ENCODE results near the gene ATP6V1G3. TPM values are rescaled to one million over a fixed set of nuclear protein-coding genes. Genes with fewer than 3 reads are reported as not detected.
"Not testable (repeated sequence)": the region's sequence is repeated elsewhere in the genome, so short reads cannot be mapped to it uniquely, and the experiment has no call there.

Gene ATP6V1G3
- total RNA-seq, 1 donor from 2014 or later, result not detected

GRCh38 chr1:198545156-198545555, 4.7 kb upstream of the ATP6V1G3 start:
- intact Hi-C loops (cut with DNase I), result no loop called here
- no peak for ATAC-seq

GRCh38 chr1:198544265-198544664, 3.8 kb upstream of the ATP6V1G3 start:
- intact Hi-C loops (cut with DNase I), result no loop called here
- ATAC-seq (no peak), DNase-seq (ENCODE audit: missing footprints) (no peak)

More at GRCh38 chr1:198545156-198545555, 4.7 kb upstream of the ATP6V1G3 start:
- no peak for DNase-seq (ENCODE audit: missing footprints)

GRCh38 chr1:198543670-198544260, 3.3 kb upstream of the ATP6V1G3 start:
- ATAC-seq (no peak), DNase-seq (ENCODE audit: missing footprints) (no peak)
- intact Hi-C loops (cut with DNase I), result no loop called here

DNA sequence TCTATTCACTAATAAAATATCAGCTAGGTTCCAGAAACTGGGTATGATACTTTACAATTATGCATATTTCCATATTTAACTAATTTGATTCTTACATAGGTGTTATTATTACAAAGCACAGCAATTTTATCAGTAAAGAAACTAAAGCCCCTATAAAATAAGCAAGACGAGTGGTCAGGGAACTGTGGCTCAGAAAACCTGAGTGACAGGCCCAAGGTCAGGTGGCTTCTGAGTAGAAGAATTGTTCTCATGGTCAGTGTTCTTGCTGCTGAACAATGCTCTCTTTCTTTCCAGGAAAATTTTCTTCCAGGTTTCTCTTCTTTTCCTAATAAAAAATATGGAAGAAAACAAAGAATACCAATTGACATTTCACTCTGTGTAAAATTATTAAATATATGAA, 2.2 kb upstream of the ATP6V1G3 start:
- intact Hi-C loops (cut with DNase I), result no loop called here
- ATAC-seq (no peak), DNase-seq (ENCODE audit: missing footprints) (no peak)

GRCh38 chr1:198541737-198542136, 1.3 kb upstream of the ATP6V1G3 start:
- intact Hi-C loops (cut with DNase I), result no loop called here
- ATAC-seq (no peak), DNase-seq (ENCODE audit: missing footprints) (no peak)

DNA sequence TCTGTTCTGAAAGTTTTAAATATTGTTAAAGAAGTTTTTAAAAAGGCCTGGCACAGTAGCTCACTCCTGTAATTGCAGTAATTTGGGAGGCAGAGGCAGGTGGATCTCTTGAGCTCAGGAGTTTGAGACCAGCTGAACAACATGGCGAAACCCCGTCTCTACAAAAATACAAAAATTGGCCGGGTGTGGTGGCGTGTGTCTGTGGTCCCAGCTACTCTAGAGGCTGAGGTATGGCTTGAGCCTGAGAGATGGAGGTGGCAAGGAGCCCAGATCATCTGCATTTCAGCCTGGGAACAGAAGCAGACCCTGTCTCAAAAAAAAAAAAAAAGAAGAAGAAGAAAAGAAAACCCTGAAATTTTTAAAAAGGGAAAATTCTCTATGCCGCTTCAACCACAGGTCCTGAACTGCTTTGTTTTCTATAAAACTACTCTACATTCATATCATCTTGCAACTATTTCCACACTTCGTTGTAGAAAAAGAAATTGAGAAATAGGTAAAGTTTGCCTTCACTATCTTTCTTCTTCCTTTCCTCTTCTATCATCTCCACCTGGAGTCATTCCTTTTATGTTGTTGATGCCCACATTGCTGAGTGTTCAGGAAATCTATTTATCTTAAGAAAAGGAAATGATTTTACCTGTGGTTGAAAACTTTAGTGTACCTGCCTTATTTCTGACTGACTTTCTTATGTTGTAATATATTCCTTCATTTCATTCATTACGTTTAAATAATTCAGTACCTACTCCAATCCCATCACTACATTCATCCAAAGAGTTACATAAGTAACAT, 1.7 kb downstream of the ATP6V1G3 start:
- ATAC-seq, result no peak
- intact Hi-C loops (cut with DNase I), result no loop called here

DNA sequence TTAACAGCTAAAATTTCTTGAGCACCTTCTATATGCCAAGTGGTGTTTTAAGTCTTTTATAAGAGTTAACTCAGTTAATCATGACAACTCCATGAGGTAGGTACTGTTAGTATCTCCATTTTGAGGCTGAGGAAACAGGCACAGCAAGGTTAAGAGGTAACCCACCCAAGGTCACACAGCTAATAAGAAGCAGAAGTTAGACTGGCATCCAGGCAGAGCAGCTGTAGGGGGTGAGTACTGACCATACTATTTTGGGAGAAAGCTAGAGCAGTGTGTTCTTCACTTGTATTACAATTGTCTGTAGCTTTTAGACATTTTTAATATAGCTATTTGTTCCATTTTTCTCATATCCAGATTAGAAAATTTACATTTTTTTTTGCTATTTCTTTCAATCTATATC, 4.8 kb downstream of the ATP6V1G3 start:
- intact Hi-C loops (cut with DNase I), result no loop called here
- no peak for DNase-seq (ENCODE audit: missing footprints)
- ATAC-seq, result no peak

More for the DNA sequence above, 1.7 kb downstream of the ATP6V1G3 start:
- DNase-seq (ENCODE audit: missing footprints), result no peak

DNA sequence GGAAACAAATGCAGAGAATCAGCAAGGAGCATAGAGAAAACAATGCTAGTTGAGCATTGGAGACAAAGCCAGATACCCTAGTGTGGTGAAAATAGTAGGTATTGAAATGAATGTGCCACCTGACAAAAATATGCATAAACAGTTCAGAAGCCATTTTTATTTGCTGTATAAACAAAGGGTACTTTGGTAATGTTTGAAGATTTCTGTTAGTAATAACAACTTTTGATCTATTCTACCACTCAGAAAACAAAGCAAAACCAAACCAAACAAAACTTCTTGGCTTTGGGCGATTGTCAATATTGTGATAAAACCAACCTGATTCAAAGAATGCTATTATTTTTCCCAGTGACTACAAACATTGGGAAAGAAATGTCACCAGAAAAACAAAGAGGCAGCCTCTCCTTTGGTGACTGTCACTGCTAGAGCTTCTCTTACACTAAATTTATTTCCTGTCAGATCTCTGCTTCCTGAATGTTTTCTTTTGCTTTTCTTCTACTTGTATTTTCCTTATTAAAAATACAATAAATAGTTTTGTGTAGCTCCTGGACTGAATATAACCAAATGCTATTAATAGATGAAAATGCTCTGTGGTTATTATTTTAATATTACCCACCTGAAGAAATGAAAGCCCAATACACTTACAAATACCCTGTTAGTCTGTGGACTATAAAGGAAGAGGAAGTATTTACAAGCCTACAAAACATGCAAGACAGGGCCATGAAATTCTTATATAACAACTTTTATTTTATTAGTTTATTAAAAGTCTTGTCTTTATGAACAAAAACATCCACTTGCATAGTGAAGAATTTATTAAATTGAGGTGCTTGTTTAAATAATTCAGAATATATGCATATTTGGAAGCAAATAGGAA, 5.7 kb downstream of the ATP6V1G3 start:
- ATAC-seq (no peak), DNase-seq (ENCODE audit: missing footprints) (no peak)
- intact Hi-C loops (cut with DNase I), result no loop called here

DNA sequence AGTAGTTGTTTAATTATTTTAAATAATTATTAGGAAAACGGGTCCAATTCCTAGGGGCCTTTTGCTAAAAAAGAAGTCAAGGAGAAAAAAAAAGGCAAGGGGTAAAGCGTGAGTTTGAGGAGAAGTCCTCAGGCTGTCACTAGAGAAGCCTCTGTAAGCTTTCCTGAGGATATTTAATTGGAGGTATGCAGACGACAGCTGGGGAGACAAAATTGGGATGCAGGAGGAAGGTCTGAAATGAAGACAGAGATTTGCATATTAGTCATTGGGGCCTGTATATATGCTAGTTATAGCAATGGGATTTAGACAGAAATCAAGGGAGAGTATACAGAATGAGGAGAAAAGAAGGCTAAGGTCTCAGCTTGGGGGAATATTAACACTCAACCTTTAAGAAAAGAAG, 8.6 kb downstream of the ATP6V1G3 start:
- ATAC-seq, result no peak
- DNase-seq (ENCODE audit: missing footprints), result no peak
- intact Hi-C loops (cut with DNase I), result no loop called here

DNA sequence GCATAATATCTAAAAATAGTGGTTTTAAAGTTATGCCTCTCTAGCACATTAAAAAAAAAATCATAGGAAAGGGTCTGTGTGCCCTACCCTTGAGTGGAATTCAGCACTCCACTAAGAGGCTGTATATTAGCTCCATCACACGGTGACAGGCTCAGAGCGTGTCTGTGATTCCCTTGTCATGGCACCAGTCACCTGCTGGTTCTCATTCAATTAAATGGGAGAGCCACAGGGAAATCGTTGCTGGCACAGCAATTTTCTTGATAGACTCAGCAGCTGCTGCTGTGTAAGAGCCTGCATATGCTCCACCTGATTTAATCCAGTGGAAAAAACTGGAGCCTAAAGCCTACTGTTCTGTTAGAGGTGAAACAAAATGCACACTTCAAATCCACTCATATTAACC, 9.5 kb downstream of the ATP6V1G3 start:
- no peak for DNase-seq (ENCODE audit: missing footprints)
- no peak for ATAC-seq
- intact Hi-C loops (cut with DNase I), result no loop called here

GRCh38 chr1:198529414-198529813, 11.1 kb downstream of the ATP6V1G3 start:
- DNase-seq (ENCODE audit: missing footprints), result no peak
- intact Hi-C loops (cut with DNase I), result no loop called here
- ATAC-seq, result no peak

- DNase-seq (ENCODE audit: missing footprints) (no peak), ATAC-seq (no peak)
- intact Hi-C loops (cut with DNase I), result no loop called here
These were observed 12.1 kb downstream of the ATP6V1G3 start for GRCh38 chr1:198528364-198528763.

GRCh38 chr1:198524556-198524955, 15.9 kb downstream of the ATP6V1G3 start:
- intact Hi-C loops (cut with DNase I), result no loop called here
- no peak for DNase-seq (ENCODE audit: missing footprints)
- no peak for ATAC-seq

DNA sequence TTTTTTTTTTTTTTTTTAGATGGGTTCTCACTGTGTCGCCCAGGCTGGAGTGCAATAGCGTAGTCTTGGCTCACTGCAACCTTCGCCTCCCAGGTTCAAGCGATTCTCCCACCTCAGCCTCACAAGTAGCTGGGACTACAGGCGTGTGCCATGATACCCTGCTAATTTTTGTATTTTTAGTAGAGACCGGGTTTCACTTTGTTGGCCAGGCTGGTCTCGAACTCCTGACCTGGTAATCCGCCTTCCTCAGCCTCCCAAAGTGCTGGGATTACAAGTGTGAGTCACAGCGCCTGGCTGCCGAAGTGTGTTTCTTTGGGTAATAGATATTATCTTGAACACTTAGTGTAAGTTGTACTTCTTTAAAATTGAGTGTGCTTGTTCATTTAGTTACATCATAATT, 16.4 kb downstream of the ATP6V1G3 start:
- ATAC-seq; DNase-seq (ENCODE audit: missing footprints); intact Hi-C loops (cut with DNase I): not testable (repeated sequence)

DNA sequence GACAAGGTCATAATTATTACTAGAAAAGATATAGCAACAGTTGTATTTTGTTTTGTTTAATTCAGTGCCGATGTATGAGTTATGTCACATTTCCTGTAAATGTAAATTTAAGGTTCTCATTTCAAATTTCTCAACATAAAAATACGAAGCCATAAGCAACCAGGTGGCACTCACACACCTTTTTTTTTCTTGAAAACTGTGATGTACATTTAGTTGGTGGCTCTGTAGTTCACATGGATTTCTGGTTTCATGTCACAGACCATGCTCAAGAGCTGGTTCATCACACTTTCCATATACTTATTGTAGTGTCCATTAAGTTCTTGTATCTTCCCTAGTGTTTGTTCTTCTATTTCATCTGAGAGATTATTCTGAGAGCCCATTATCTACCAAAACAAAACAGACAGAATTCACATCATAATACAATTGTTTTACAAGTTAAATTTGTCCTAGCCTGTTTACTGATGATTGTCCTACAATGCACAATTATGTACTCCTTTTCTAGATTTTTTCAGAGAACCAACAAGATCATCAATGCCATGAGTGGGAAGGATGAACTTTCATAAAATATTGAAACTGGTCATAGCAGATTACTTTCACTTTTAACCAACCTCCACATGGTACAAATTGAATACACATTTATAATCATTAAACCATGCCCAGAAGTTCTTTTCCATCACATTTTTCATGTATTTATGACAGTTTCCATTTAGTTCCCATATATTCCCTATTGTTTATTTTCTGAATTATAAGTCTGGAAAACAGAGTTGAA, 17.1 kb downstream of the ATP6V1G3 start:
- no peak for ATAC-seq
- no peak for DNase-seq (ENCODE audit: missing footprints)
- intact Hi-C loops (cut with DNase I), result no loop called here

DNA sequence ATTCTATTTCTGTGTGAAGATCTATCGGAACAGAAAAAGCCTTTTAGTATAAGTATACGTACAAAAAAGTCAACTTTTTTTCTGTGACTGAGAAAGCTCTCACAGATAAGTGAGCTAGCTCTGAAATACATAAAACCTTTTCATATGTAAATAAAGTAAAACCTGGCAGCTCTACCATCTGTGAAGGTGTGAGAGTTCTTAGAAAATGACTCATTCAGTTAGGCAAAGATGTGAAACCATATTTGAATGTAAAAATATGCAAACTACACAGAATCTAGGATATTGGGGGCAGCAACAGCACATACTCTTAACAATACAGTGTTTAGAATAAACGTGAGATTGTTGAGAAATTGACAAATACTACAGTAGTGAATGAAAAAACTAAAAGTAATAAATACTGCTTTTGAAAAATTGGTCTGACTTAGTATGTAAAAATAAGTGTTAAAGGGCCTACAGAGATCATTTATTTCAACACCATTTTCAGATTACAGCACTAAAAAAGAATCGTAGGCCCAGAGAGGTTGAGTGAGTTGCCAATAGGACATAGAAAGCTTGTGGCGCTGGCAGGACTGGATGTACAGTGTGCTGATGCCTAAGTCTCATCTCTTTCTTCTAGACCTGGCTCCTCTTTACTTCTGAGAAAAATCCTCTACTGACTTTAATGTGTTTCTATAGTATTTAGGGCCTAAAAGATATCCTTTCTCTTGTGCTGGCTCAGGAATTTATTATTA, 19.8 kb downstream of the ATP6V1G3 start:
- DNase-seq (ENCODE audit: missing footprints), result no peak
- no peak for ATAC-seq
- intact Hi-C loops (cut with DNase I), result no loop called here

DNA sequence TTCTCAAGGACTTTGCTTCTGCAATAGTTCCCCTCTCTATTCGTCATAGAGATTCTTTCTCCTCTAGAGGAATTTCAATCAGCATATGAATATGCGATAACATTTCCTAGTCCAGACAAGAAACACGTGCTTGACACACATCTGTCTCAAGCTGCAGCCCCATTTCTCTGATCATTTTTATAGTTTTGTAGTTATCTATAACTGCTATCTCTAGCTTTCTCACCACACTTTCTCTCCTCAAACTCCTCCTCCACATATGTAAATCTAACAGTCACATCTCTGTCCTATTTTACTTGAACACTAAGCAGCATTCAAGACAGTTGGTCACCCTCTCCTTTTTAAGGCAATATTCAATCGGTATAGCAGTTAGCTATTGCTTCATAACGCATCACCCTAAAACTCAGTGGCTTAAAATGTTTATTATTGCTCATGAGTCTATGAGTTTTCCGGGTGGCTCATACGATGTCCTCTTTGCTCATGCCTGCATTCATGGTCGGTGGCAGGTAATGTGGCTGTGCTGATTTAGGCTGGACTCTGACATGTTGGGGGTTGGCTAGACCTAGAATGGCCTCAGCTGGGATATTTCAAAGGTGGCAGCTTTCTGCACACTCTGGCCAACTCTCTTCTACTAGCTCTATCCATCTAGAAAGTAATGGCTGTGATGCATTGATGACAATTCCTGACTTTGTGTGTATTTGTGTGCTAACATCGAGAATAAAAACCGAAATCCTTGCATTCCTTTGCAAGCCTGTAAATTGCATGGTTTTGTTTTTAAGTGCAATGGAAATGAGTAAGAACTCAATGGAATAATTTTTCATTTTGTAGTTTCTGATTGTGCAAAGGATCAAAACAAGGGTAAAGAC, 20.6 kb downstream of the ATP6V1G3 start:
- ATAC-seq (no peak), DNase-seq (ENCODE audit: missing footprints) (no peak)
- intact Hi-C loops (cut with DNase I), result no loop called here

All from Right ventricle myocardium inferior (tissue), 1 donor.